ENCODE results near the gene MDGA2. TPM values are rescaled to one million over a fixed set of nuclear protein-coding genes. Genes with fewer than 3 reads are reported as not detected.

Gene MDGA2
- total and polyA plus RNA-seq, 9 of the 15 experiments (the other 6 are each of a cell fraction or from before 2014, with no cell fraction given), result 0.01 to 0.18 (median 0.03) TPM; not detected in 5

DNA sequence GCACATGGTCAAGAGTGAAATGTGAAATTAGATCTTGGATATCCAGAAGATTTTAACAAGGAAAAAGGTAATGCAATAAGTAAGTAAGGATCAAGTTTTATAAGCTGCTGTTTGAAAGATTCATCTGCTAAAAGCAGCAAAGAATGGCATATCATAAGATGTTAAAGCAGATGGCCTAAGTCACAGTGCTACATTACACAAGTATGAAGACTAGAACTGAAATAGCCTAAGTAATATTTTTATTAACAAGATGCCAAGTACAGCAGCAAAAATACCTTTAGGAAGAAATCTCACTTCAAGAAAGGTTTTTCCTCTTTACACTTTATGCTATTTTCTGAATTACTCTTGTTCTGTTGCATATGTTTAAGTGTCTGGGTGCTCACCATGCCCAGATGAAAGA lies 414.1 kb downstream of the MDGA2 start (continued):
- TF ChIP-seq SRF (CRISPR knock-in tag; IDR thresholded peaks at IDR 0.05), result no peak
- no peak for TF ChIP-seq POLR2G (IDR thresholded peaks at IDR 0.05; ENCODE audit: low read depth, low read length)
- TF ChIP-seq, protein P1, sequence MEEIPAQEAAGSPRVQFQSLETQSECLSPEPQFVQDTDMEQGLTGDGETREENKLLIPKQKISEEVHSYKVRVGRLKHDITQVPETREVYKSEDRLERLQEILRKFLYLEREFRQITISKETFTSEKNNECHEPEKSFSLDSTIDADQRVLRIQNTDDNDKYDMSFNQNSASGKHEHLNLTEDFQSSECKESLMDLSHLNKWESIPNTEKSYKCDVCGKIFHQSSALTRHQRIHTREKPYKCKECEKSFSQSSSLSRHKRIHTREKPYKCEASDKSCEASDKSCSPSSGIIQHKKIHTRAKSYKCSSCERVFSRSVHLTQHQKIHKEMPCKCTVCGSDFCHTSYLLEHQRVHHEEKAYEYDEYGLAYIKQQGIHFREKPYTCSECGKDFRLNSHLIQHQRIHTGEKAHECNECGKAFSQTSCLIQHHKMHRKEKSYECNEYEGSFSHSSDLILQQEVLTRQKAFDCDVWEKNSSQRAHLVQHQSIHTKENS (CRISPR knock-in tag; IDR thresholded peaks at IDR 0.05), result no peak
- TF ChIP-seq, protein P2, sequence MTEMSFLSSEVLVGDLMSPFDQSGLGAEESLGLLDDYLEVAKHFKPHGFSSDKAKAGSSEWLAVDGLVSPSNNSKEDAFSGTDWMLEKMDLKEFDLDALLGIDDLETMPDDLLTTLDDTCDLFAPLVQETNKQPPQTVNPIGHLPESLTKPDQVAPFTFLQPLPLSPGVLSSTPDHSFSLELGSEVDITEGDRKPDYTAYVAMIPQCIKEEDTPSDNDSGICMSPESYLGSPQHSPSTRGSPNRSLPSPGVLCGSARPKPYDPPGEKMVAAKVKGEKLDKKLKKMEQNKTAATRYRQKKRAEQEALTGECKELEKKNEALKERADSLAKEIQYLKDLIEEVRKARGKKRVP (CRISPR knock-in tag; IDR thresholded peaks at IDR 0.05), result no peak
- TF ChIP-seq TOE1 (IDR thresholded peaks at IDR 0.05; ENCODE audit: borderline replicate concordance), result no peak
- no peak for TF ChIP-seq TOE1 (CRISPR knock-in tag; IDR thresholded peaks at IDR 0.05; ENCODE audit: borderline replicate concordance, low read depth)
- no peak for TF ChIP-seq ESRRB (CRISPR knock-in tag; IDR thresholded peaks at IDR 0.05; ENCODE audit: borderline replicate concordance)

GRCh38 chr14:47259796-47260195 lies 415.6 kb downstream of the MDGA2 start:
- no peaks in the 10 kb centered on the region for H3K27me3 ChIP-seq (ENCODE audit: control insufficient read depth in 2 of 2, insufficient read depth in 2 of 2, low read length in 2 of 2)

More at GRCh38 chr14:47259796-47260195, 415.6 kb downstream of the MDGA2 start:
- no peaks in the 10 kb centered on the region for H3K79me2 ChIP-seq (ENCODE audit: control insufficient read depth, insufficient read depth, low read length)
- no peaks in the 10 kb centered on the region for H3K9me1 ChIP-seq (ENCODE audit: control insufficient read depth, insufficient read depth, low read length)
- BruUV-seq (replicated peaks), result no TSS peak
- no peak overlapping the region for H3K4me3 ChIP-seq
- ChIA-PET POLR2A (no interaction called here), CTCF (ENCODE audit: low intra/inter-chr PET ratio) (no interaction called here)
- no peak overlapping the region for H3K27ac ChIP-seq (ENCODE audit: extremely low read depth, low read depth, low read length)
- TF ChIP-seq ARID1B (IDR thresholded peaks at IDR 0.05) (no peak), HIVEP1 (CRISPR knock-in tag; IDR thresholded peaks at IDR 0.05) (no peak), ZNF280B (CRISPR knock-in tag; IDR thresholded peaks at IDR 0.05) (no peak), ZNF57 (CRISPR knock-in tag; IDR thresholded peaks at IDR 0.05) (no peak), ZNF280A (IDR thresholded peaks at IDR 0.05; ENCODE audit: low read depth, partially characterized antibody) (no peak)
- no peaks in the 10 kb centered on the region for H3K36me3 ChIP-seq (ENCODE audit: control insufficient read depth, insufficient read depth, low read length)
- H2AFZ ChIP-seq (ENCODE audit: low read depth, low read length), result no peak overlapping the region
- WGBS (ENCODE audit: insufficient coverage, low coverage, missing lambda C conversion rate), result 0% methylated on average over 2 of the region's 2 CpGs
- in situ Hi-C loops (cut with MboI), result no loop called here
- H4K20me1 ChIP-seq (replicated peaks; ENCODE audit: control insufficient read depth, insufficient read depth, low read length), result no peaks in the 10 kb centered on the region
- no peaks in the 10 kb centered on the region for H3K4me1 ChIP-seq (replicated peaks in 1 of 2; ENCODE audit: control insufficient read depth in 2 of 2, insufficient read depth in 2 of 2, low read length in 2 of 2)
- intact Hi-C loops (cut with micrococcal nuclease), result no loop called here
- no peak overlapping the region for H3K9ac ChIP-seq (ENCODE audit: insufficient read depth in 1 of 2, low read depth in 2 of 2, low read length in 2 of 2)
- no peak for ATAC-seq
- no peak overlapping the region for H3K4me2 ChIP-seq (ENCODE audit: insufficient read depth, low read length)
- H3K9me3 ChIP-seq (replicated peaks; ENCODE audit: control insufficient read depth, insufficient read depth, low read depth, low read length), result no peaks in the 10 kb centered on the region
- FAIRE-seq, result no peak
- DNase-seq (ENCODE audit: extremely low read depth in 1 of 4, low spot score in 3 of 4), result no peak

All from K562 (cell line).